GM21381 (cell line): ENCODE results near the gene ALG1.
"Not testable (repeated sequence)": the region's sequence is repeated elsewhere in the genome, so short reads cannot be mapped to it uniquely, and the experiment has no call there.

Experiments
- ATAC-seq: cut with Tn5 transposase; IDR thresholded peaks from one replicate; pipeline ENCODE4 v1.9.1; 2021; ENCODE audit warnings: mild to moderate bottlenecking, moderate library complexity; ENCODE audit not compliant: unreplicated experiment

Gene ALG1

GRCh38 chr16:5097061-5097469, 25.4 kb downstream of the ALG1 start:
- not testable (repeated sequence) for ATAC-seq

- peak; percentile 98 for ATAC-seq
These were observed 26.0 kb downstream of the ALG1 start, which contains the start of gene EEF2KMT for GRCh38 chr16:5097470-5098220. EEF2KMT (minus strand) TSS chr16:5097795; CDS start chr16:5097739, 56 bp downstream.

DNA sequence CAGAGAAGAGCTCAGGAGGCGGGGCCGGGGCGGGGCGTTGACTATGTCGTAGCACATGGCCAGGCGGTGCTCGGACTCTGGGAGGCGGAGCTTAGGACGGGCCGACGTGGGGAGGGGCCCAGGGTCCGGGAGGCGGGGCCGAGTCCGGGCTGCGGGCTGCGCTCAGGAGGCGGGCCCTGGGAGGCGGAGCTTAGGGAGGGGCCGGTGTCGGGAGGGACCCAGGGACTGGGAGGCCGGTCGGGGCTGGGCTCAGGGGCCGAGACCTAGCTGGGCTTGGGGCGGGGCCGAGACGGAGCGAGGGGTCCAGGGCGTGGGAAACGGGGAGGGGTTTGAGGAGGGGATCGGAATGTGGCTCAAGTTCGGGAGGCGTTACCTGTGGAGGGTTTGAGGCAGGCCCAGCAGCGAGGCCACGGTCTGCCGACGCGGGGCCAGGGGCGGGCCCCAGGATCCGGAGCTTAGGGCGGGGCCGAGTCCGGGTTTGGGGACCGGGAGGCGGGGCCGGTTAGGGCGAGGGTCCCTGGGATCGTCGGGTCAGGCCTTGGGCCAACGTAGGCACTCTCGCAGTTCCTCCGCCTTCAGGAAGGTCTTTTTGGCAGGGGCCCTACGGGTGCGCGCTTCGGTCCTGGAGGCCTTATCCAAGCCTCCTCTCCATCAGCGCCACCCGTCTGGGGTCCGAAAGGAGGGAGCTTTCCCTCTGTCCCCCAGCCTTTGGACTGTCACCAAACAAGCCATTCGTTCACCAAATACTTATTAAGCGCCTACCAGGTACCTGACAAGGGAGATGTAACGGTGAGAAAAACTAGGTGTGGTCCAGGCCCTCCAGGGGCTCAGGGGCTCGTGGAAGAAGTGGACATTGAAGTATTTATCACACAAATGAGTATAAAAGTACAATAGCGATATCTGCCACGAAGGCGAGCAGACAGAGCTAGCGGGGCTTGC, 26.8 kb downstream of the ALG1 start:
- ATAC-seq = not testable (repeated sequence)

DNA sequence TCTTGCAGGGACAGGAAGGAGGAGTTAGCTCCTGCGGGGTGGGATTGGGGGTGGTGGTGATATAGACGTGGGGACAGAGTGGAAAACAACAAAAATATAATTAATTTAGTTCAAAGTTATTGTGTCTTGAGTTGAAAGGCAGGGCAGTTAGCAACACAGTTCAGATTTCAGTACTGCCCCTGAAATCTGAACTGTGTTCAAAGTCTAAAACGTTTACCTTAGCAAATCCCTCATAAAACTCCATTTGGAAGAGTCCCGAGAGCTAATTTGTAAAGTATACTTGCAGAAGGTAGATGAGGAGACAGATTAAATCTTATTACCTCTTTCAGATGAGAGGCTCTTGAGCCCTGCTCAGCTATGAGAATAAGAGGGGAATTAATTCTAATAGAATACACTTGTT, 27.5 kb downstream of the ALG1 start:
- not testable (repeated sequence) for ATAC-seq

DNA sequence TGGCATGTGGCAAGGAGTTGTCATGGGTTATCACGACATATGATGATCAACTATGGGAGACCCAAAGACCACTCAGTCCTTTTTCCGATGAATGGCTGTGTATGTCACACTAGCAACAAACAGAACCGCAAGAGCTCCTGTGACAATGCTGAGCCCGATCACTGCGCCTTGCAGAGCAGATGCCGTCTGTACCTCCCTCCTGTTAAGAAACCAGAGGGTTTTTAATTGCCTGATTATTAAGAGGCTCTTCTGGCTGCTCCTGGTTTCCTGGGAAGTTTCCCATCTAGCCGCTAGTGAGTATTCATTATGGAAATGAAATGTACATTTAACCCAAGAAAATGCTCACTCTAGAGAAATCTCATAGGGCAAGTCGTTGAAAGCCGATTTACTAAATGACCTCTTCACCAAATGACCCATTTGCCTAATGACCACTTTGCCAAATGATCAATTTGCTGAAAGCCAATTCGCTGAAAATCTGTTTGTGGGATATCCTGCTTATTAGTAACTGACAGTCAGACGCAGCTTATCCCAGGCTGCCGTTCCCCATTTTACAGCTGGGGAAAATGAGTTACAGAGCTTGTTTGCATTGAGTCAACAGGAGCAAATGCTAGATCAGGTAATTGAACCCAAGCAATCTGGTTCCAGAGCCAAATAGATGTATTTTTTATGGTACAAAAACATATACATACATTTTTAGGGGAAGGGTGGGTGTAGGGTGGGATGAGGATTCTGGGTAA, 31.8 kb downstream of the ALG1 start:
- not testable (repeated sequence) for ATAC-seq

DNA sequence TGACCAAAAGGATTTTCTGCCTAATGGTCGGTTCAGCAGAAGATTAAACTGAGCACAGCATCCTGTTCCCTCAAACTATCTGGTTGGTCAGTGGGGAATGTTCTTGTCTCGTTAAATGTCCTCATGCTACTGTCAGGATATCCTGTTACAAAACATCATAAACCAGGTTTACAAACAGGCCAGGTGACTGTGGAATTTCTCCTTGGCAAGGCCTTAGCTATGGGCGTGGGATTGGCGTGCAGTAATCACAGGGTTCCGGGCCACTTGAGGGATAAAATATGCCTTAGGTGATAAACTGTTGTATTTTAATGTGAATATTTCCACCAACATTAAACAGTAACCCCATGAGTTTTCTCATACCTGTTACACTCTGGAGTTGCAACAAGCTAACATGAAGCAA, 33.4 kb downstream of the ALG1 start:
- not testable (repeated sequence) for ATAC-seq

DNA sequence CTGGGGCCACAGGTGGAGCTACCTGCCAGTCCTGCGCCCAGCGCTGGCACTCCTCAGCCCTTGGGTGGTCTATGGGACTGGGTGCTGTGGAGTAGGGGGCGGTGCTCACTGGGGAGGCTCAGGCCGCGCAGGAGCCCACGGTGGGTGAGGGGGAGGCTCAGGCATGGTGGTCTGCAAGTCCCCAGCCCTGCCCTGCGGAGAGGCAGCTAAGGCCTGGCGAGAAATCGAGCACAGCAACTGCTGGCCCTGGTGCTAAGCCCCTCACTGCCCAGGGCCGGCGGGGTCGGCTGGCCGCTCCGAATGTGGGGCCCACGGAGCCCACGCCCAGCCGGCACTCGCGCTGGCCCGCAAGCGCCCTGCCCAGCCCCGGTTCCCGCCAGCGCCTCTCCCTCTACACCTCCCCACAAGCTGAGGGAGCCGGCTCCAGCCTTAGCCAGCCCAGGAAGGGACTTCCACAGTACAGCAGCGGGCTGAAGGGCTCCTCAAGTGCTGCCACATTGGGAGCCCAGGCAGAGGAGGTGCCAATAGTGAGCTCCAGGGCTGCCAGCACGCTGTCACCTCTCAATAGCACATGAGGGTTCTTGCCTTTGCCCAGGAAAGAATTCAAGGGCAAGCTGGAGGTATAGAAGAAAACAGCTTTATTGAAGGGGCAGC, 37.0 kb downstream of the ALG1 start:
- no peak for ATAC-seq

DNA sequence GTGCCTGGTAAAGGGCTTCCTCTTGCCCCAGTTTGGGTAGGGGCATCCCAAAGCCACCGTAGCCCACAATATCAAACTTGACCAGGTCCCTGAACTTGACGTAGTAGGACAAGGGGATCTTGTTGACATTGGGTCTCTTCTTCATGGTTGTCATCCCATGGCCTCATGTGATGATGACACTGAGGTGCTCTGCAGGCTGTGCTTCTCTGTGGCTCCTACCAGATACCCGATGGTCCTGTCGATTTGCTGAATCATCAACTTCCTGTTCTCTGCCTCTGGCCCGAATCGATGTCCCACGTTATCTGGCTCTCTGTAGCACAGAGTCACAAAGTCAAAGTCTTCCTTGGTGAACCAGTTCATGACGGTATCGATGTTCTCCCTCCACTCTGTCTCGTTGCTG, 39.3 kb downstream of the ALG1 start:
- not testable (repeated sequence) for ATAC-seq

DNA sequence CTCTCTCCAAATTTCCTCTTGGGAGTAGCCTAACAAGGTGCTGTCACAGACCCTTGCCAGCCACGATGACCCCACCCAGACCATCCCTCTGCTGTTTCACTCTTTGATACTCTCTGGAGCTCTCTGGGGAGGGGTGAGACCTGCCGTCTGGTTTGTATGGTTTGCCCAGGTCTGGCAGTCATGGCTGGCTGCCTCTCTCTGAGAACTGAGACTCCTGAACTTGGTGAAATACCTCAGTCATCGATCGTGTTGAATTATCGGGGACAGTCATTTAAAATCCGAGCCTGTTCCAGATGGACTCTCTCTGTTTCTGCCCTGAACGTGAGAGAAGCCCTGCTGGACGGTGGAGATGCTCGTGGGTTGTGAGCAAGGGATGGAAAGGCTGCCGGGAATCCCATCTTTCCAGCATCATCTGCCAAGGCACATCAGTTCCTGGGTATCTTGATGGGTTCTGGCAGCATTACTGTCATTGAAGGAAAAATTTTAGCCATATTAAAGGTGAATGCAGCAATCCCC, 45.2 kb downstream of the ALG1 start:
- not testable (repeated sequence) for ATAC-seq

DNA sequence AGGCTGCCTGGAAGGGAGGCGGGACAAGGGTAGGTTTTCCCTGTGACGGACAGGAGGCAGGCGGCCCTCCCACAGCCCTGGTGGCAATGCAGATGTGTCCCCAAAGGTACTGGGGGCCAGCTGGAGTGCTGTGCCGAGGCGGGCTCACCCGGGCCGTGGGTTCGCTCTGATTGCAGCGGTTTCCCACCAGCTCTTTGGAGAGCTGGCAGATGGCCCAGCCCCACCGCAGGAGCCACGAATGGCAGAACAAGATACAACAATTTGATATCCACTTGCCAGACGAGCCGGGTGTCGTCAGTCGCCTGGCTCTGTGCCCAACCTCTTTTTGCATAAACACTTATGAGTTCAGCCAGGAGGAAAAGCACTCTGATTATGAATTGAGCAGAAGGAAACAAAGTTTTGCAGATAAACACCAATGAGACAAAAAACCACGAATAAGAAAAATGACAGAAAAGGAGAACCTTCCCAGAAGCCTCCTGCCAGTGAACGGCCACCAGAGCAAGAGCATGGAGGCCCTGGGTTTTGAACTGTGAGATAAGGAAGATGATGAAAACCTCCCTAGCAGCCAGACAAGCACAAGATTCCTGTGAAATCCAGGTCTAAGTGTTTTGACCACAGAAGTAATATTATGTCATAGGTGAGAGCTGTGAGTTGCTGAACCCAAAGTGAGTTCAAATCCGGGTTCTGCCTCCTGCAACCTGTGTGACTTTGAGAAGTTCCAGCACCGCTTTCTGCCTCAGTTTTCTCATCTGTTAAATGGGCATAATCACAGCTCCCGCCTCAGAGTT, 45.9 kb downstream of the ALG1 start:
- not testable (repeated sequence) for ATAC-seq

GRCh38 chr16:5131467-5132004, 59.9 kb downstream of the ALG1 start:
- ATAC-seq = not testable (repeated sequence)

DNA sequence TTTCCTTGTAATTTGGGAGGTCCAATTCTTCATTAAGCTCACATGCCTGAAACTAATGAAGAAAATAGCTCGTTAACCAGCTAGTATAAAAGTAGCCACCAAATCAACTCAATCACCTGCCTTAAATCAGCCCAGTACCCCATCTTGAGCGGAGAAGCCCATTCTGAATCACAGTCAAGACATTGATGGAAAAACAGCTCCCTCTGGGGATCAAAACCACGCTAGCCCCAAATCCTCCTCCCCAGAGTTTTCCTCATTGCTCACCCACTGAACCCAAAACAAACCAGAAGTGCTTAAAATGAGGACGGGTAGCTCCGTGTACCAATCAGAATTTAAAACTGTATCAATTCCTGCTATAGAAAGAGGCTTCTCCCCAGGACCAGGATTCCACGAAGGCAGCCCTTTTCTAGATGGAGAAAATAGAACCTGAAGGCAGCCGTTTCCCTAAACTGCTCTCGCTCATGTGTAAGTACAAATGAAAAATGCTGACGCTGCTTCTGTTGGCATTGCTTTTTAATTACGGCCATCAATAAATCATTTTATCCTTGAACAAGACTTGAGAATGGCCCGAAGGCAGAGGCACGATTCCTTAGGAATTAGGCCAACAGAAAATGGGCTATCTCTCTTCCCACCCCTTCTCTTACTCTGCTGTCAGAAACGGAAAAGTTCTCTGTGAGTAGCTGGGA, 61.4 kb downstream of the ALG1 start:
- ATAC-seq = not testable (repeated sequence)

DNA sequence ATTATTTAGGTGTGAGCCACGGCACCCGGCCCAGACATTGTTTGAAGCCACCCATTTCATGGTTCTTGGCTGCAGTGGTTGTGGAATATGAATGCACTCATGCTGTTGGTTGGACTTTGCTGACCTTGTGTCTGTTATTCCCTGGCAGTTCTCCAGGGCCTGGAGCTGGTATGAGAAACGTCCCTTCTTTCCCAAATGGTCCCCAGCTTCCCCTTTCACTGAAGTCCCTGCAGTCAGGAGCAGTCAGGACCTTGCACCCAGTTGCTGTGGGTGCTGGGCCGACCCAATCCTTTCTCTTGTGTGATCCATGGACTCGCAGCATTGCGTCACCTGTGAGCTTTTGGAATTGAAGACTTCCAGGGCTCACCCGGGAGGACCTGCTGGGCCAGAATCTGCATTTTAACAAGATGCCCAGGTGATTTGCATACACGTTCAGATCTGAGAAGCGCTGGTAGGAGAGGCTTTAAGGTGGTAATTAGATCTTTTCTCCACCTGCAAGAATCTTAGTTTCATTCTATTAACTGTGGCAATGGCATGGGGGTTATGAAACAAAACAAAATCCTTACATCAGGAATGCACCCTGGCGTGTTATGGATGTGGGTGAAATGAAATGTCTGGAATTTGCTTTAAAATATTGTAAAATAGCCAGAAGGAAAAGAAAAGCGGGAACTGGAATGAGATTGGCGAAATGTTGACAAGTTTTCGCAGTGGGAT, 63.3 kb downstream of the ALG1 start:
- not testable (repeated sequence) for ATAC-seq
